DOHH2 (cell line): Measurements from ENCODE around the gene TBC1D16.

ENCODE experiments used
- H3F3A ChIP-seq: fragments of 200-600 bp; sonication (generic), shearing (Covaris generic); 2 replicates; pipeline ENCODE4 v1.6.0; 2016; ENCODE audit warnings: antibody characterized with exemption, mild to moderate bottlenecking; ENCODE audit not compliant: control insufficient read depth, insufficient read depth
- H3K27ac ChIP-seq: fragments of 200-600 bp; sonication (generic); 2 replicates; pipeline ENCODE4 v1.5.1; 2014; ENCODE audit warnings: low read depth, mild to moderate bottlenecking, low read length, moderate library complexity
- H3K27me3 ChIP-seq: fragments of 200-600 bp; sonication (generic); 2 replicates; pipeline ENCODE4 v1.6.1; 2014; ENCODE audit warnings: mild to moderate bottlenecking, low read length, mixed read lengths; ENCODE audit not compliant: control insufficient read depth
- H3K36me3 ChIP-seq: fragments of 200-600 bp; sonication (generic); 2 replicates; pipeline ENCODE4 v1.6.1; 2014; ENCODE audit warnings: mild to moderate bottlenecking, low read length, moderate library complexity, mixed read lengths; ENCODE audit not compliant: control insufficient read depth
- H3K4me1 ChIP-seq: fragments of 200-600 bp; sonication (generic); 2 replicates; pipeline ENCODE4 v1.6.1; 2014; ENCODE audit warnings: mild to moderate bottlenecking, low read length, mixed read lengths; ENCODE audit not compliant: control insufficient read depth
- H3K4me2 ChIP-seq: fragments of 200-600 bp; sonication (generic); 2 replicates; pipeline ENCODE4 v1.6.0; 2014; ENCODE audit warnings: mild to moderate bottlenecking, low read length, moderate library complexity
- H3K4me3 ChIP-seq: fragments of 200-600 bp; sonication (generic); 2 replicates; pipeline ENCODE4 v1.5.1; 2014; ENCODE audit warnings: mild to moderate bottlenecking, low read length, mixed read lengths
- H3K79me2 ChIP-seq: fragments of 200-600 bp; sonication (generic); 2 replicates; pipeline ENCODE4 v1.6.1; 2014; ENCODE audit warnings: mild to moderate bottlenecking, low read length, mixed read lengths; ENCODE audit not compliant: control insufficient read depth
- H3K9me2 ChIP-seq: fragments of 200-600 bp; sonication (generic); replicated peaks from 2 replicates; pipeline ENCODE4 v1.6.1; 2014; ENCODE audit warnings: mild to moderate bottlenecking, low read length, mixed read lengths; ENCODE audit not compliant: control insufficient read depth
- H3K9me3 ChIP-seq: fragments of 200-600 bp; sonication (generic); 2 replicates; pipeline ENCODE4 v1.6.1; 2014; ENCODE audit warnings: antibody characterized with exemption, low read length, mixed read lengths; ENCODE audit not compliant: control insufficient read depth, insufficient read depth
- H4K20me1 ChIP-seq: fragments of 200-600 bp; sonication (generic); 2 replicates; pipeline ENCODE4 v1.6.0; 2014; ENCODE audit warnings: low read depth, mild to moderate bottlenecking, antibody characterized with exemption, low read length, moderate library complexity; ENCODE audit not compliant: control insufficient read depth, insufficient read depth
- EZH2phosphoT487 ChIP-seq: fragments of 200-600 bp; sonication (generic); IDR thresholded peaks from 2 replicates; pipeline ENCODE4 v1.6.1; 2017; ENCODE audit warnings: borderline replicate concordance, mild to moderate bottlenecking, antibody characterized with exemption, low read length, moderate library complexity, mixed read lengths
- TF ChIP-seq, protein P1 (sequence below): fragments of 200-600 bp; sonication (generic); IDR thresholded peaks from one replicate; pipeline ENCODE4 v1.5.1; 2014; ENCODE audit warnings: antibody characterized with exemption, mild to moderate bottlenecking, low read depth, low read length; ENCODE audit not compliant: poor library complexity, severe bottlenecking

Gene TBC1D16

DNA sequence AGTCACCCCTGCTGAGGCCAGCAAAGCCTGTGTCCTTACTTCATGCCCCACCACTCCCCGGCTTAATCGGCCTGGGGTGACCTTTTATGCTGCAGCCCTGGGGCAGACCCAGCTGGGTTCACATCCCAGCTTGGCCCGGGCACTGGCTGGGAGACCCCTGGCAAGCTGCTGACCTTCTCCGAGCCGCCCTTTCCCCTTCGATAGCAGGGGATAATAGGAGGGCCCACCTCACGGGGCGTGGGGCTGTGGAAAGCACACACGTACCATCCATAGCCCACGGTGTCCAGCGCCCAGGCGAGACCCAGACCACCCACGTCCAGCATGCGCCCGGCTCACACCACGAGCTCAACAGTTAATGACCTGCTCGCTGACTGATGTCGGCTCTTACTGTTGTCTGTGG, 26.8 kb downstream of the TBC1D16 start:
- H3K27ac ChIP-seq: no peak overlapping the region

DNA sequence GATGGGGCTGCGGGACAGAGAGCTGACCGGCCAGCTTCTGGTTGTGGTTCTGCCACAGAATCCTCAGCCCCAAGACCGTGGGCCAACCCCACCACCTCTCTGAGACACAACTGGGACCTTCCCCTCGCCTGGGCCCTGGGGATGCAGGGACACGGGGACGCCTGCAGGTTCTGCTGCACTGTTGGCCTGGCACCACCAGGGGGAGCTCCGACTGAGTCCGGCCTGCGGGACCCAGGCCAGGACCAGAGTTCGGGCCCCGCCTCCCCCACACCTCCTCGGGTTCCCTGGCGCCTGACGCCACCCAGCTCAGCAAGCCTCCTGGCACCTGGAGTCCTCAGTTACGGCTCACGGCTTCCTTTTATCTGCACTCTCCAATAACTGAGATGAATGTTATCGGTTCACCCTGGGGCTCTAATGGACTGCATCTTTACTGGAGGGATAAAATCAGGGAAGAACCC, 27.3 kb downstream of the TBC1D16 start:
- Histone ChIP-seq H3K79me2 (no peaks in the 10 kb centered on the region), H3K36me3 (no peaks in the 10 kb centered on the region), H3K27me3 (no peaks in the 10 kb centered on the region)

More for the DNA sequence above, 26.8 kb downstream of the TBC1D16 start:
- no peaks in the 10 kb centered on the region for H3K9me2 ChIP-seq
- H3K4me2 ChIP-seq: no peak overlapping the region
- no peak overlapping the region for H3K4me3 ChIP-seq
- H3K79me2 ChIP-seq: no peaks in the 10 kb centered on the region
- TF ChIP-seq EZH2phosphoT487: no peak
- TF ChIP-seq, protein P1, sequence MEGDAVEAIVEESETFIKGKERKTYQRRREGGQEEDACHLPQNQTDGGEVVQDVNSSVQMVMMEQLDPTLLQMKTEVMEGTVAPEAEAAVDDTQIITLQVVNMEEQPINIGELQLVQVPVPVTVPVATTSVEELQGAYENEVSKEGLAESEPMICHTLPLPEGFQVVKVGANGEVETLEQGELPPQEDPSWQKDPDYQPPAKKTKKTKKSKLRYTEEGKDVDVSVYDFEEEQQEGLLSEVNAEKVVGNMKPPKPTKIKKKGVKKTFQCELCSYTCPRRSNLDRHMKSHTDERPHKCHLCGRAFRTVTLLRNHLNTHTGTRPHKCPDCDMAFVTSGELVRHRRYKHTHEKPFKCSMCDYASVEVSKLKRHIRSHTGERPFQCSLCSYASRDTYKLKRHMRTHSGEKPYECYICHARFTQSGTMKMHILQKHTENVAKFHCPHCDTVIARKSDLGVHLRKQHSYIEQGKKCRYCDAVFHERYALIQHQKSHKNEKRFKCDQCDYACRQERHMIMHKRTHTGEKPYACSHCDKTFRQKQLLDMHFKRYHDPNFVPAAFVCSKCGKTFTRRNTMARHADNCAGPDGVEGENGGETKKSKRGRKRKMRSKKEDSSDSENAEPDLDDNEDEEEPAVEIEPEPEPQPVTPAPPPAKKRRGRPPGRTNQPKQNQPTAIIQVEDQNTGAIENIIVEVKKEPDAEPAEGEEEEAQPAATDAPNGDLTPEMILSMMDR: no peak
- no peaks in the 10 kb centered on the region for H3F3A ChIP-seq
- H3K4me1 ChIP-seq: no peaks in the 10 kb centered on the region
- no peaks in the 10 kb centered on the region for H4K20me1 ChIP-seq
- H3K9me3 ChIP-seq: no peaks in the 10 kb centered on the region
- no peaks in the 10 kb centered on the region for H3K36me3 ChIP-seq
- no peaks in the 10 kb centered on the region for H3K27me3 ChIP-seq

DNA sequence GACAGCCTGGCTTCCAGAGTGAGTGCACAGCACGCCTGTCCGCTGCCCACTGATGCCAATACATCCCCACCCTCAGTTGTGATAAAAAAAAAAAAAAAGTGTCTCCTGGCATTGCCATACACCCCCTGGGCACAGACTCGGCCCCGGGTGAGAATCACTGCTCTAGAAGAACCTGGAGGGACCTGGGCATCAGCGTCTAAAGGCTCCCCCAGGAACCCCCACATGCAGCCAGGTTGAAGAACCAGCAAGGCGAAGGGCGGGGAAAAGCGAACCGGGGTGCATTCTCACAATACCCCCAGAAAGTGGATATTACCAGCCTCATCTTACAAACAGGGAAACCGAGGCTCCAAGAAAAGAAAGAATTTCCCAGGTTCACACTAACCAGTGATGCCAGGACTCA, 27.7 kb downstream of the TBC1D16 start:
- Histone ChIP-seq H3K27ac (no peak overlapping the region), H3K4me1 (no peaks in the 10 kb centered on the region), H3K9me3 (no peaks in the 10 kb centered on the region), H3F3A (no peaks in the 10 kb centered on the region), H3K27me3 (no peaks in the 10 kb centered on the region), H3K9me2 (no peaks in the 10 kb centered on the region), H3K36me3 (no peaks in the 10 kb centered on the region), H3K4me3 (no peak overlapping the region), H4K20me1 (no peaks in the 10 kb centered on the region), H3K4me2 (no peak overlapping the region), H3K79me2 (no peaks in the 10 kb centered on the region)
- TF ChIP-seq, protein P1: no peak
- no peak for TF ChIP-seq EZH2phosphoT487

More for the DNA sequence above, 27.3 kb downstream of the TBC1D16 start:
- Histone ChIP-seq H3F3A (no peaks in the 10 kb centered on the region), H3K9me3 (no peaks in the 10 kb centered on the region), H3K4me3 (no peak overlapping the region), H4K20me1 (no peaks in the 10 kb centered on the region), H3K4me2 (no peak overlapping the region), H3K4me1 (no peaks in the 10 kb centered on the region), H3K9me2 (no peaks in the 10 kb centered on the region), H3K27ac (no peak overlapping the region)
- no peak for TF ChIP-seq EZH2phosphoT487
- TF ChIP-seq, protein P1: peak; percentile 92
